GM23338 (cell line): ENCODE measurements around the gene SP140L. TPM values are rescaled to one million over a fixed set of nuclear protein-coding genes. Genes with fewer than 3 reads are reported as not detected.
"Not testable (repeated sequence)": the region's sequence is repeated elsewhere in the genome, so short reads cannot be mapped to it uniquely, and the experiment has no call there.

Source experiments
- ATAC-seq: fragments of 200-7000 bp; cut with Tn5 transposase; 3 replicates; pipeline ENCODE4 v1.9.1; 2020
- DNase-seq: peaks from one replicate; pipeline ENCODE4 v3.0.0-alpha.2; 2015; ENCODE audit warnings: low spot score
- H2AFZ ChIP-seq: fragments of 200-600 bp; sonication (generic); 2 replicates; pipeline ENCODE4 v1.8.0; 2016; ENCODE audit warnings: antibody characterized with exemption, mild to moderate bottlenecking, moderate library complexity
- H3F3A ChIP-seq: fragments of 200-600 bp; sonication (generic); replicated peaks from 2 replicates; pipeline ENCODE4 v1.8.0; 2017; ENCODE audit warnings: antibody characterized with exemption, mixed run types, low read depth
- H3K27ac ChIP-seq: fragments of 200-600 bp; sonication (generic); 2 replicates; pipeline ENCODE4 v1.6.1; 2016; ENCODE audit warnings: low read depth
- H3K27me3 ChIP-seq: fragments of 200-600 bp; sonication (generic); 2 replicates; pipeline ENCODE4 v1.8.0; 2016; ENCODE audit warnings: mild to moderate bottlenecking, mixed run types, moderate library complexity; ENCODE audit not compliant: insufficient read depth
- H3K36me3 ChIP-seq: fragments of 200-600 bp; sonication (generic); 2 replicates; pipeline ENCODE4 v1.8.0; 2016; ENCODE audit warnings: mild to moderate bottlenecking; ENCODE audit not compliant: insufficient read depth
- H3K4me1 ChIP-seq: fragments of 200-600 bp; sonication (generic); 2 replicates; pipeline ENCODE4 v1.8.0; 2016; ENCODE audit warnings: mild to moderate bottlenecking, moderate library complexity; ENCODE audit not compliant: insufficient read depth
- H3K4me2 ChIP-seq: fragments of 200-600 bp; sonication (generic); 2 replicates; pipeline ENCODE4 v1.7.1; 2017; ENCODE audit warnings: mixed run types
- H3K4me3 ChIP-seq: fragments of 200-600 bp; sonication (generic); 2 replicates; pipeline ENCODE4 v1.6.1; 2016; ENCODE audit warnings: mixed run types
- H3K79me2 ChIP-seq: fragments of 200-600 bp; sonication (generic); replicated peaks from 2 replicates; pipeline ENCODE4 v1.8.0; 2017; ENCODE audit warnings: mild to moderate bottlenecking; ENCODE audit not compliant: insufficient read depth
- H3K9me2 ChIP-seq: fragments of 200-600 bp; sonication (generic); 2 replicates; pipeline ENCODE4 v1.8.0; 2017; ENCODE audit not compliant: insufficient read depth
- H4K20me1 ChIP-seq: fragments of 200-600 bp; sonication (generic); replicated peaks from 2 replicates; pipeline ENCODE4 v1.8.0; 2017; ENCODE audit warnings: mild to moderate bottlenecking; ENCODE audit not compliant: insufficient read depth
- H3K27ac Mint-ChIP-seq: 2 replicates; pipeline ENCODE4 v1.8.0; 2020; ENCODE audit warnings: inconsistent platforms, mild to moderate bottlenecking, moderate library complexity, mixed read lengths
- H3K27me3 Mint-ChIP-seq: 3 replicates; pipeline ENCODE4 v1.8.0; 2022; ENCODE audit warnings: low read depth, mild to moderate bottlenecking, moderate library complexity, mixed read lengths, inconsistent platforms; ENCODE audit not compliant: insufficient read depth, poor library complexity
- H3K36me3 Mint-ChIP-seq: 3 replicates; pipeline ENCODE4 v1.8.0; 2021; ENCODE audit warnings: low read depth, mild to moderate bottlenecking, inconsistent platforms, moderate library complexity, mixed read lengths
- H3K4me1 Mint-ChIP-seq: 3 replicates; pipeline ENCODE4 v1.8.0; 2020; ENCODE audit warnings: mild to moderate bottlenecking, inconsistent platforms, mixed read lengths
- H3K4me3 Mint-ChIP-seq: 3 replicates; pipeline ENCODE4 v1.8.0; 2021; ENCODE audit warnings: moderate library complexity, mild to moderate bottlenecking, inconsistent platforms, mixed read lengths
- H3K9me3 Mint-ChIP-seq: 3 replicates; pipeline ENCODE4 v1.8.0; 2020; ENCODE audit warnings: moderate library complexity, mild to moderate bottlenecking, inconsistent platforms, mixed read lengths
- EZH2 ChIP-seq: fragments of 200-600 bp; sonication (generic); IDR thresholded peaks from one replicate; pipeline ENCODE4 v1.8.0; 2017; ENCODE audit warnings: antibody characterized with exemption, mild to moderate bottlenecking, low read depth; ENCODE audit not compliant: unreplicated experiment
- EZH2phosphoT487 ChIP-seq: fragments of 200-600 bp; sonication (generic); IDR thresholded peaks from one replicate; pipeline ENCODE4 v1.8.1; 2018; ENCODE audit warnings: antibody characterized with exemption; ENCODE audit not compliant: unreplicated experiment
- NANOG ChIP-seq: IDR thresholded peaks from 2 replicates; pipeline ENCODE4 v1.6.1; 2016; ENCODE audit warnings: antibody characterized with exemption, borderline replicate concordance
- POLR2AphosphoS5 ChIP-seq: IDR thresholded peaks from 2 replicates; pipeline ENCODE4 v1.6.1; 2016; ENCODE audit warnings: antibody characterized with exemption, low read depth
- STAT1 ChIP-seq: IDR thresholded peaks from one replicate; pipeline ENCODE4 v1.6.1; 2016; ENCODE audit warnings: antibody characterized with exemption; ENCODE audit not compliant: unreplicated experiment
- polyA plus RNA-seq: library from polyadenylated mRNA; unstranded; fragments of >200 nt; fragmentation: Nextera tagmentation; extraction: Ambion mirVana; gene quantifications from 2 replicates; pipeline ENCODE4 v1.2.1, GENCODE V29; 2016
- total RNA-seq: library from RNA; depleted of rRNA; stranded (reverse); fragments of >200 nt; shearing (Covaris generic); gene quantifications from 2 replicates; pipeline ENCODE4 v1.2.3, GENCODE V29; 2014
- TF ChIP-seq, protein P1 (sequence below): IDR thresholded peaks from 2 replicates; pipeline ENCODE4 v1.6.1; 2016; ENCODE audit warnings: antibody characterized with exemption
- TF ChIP-seq, protein P2 (sequence below): IDR thresholded peaks from one replicate; pipeline ENCODE4 v1.6.1; 2018; ENCODE audit warnings: antibody characterized with exemption; ENCODE audit not compliant: unreplicated experiment

SP140L gene
- total and polyA plus RNA-seq, 2 experiments from 2014 or later = 1.3 to 1.7 TPM

DNA sequence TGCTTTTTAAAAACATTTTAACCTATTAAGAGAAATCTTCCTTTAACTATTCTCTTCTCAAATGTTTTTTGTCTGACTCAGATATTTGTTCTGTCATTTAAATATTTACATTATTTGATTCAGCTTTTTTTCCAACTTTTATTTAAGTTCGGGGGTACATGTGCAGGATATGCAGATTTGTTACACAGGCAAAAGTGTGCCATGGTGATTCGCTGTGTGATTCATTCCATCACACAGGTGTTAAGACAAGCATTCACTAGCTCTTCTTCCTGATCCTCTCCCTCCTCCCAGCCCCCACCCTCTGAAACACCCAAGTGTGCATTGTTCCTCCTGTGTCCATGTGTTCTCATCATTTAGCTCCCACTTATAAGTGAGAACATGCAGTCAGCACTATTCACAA lies 108.4 kb downstream of the SP140L start:
- Mint-ChIP-seq H3K4me3 (no peak overlapping the region), H3K27me3 (no peaks in the 10 kb centered on the region), H3K9me3 (peaks cover 9% of the 10 kb centered on the region; the same call in 2 of the 3 replicates), H3K36me3 (peaks cover 4% of the 10 kb centered on the region; the same call in 1 of the 3 replicates), H3K4me1 (no peaks in the 10 kb centered on the region), H3K27ac (no peak overlapping the region)
- H2AFZ ChIP-seq = no peak overlapping the region
- no peaks in the 10 kb centered on the region for H3K27me3 ChIP-seq
- no peaks in the 10 kb centered on the region for H3K4me1 ChIP-seq
- H3K79me2 ChIP-seq = no peaks in the 10 kb centered on the region
- no peak overlapping the region for H3K27ac ChIP-seq
- TF ChIP-seq NANOG = no peak
- TF ChIP-seq EZH2 = no peak
- no peak for TF ChIP-seq STAT1
- TF ChIP-seq, protein P1, sequence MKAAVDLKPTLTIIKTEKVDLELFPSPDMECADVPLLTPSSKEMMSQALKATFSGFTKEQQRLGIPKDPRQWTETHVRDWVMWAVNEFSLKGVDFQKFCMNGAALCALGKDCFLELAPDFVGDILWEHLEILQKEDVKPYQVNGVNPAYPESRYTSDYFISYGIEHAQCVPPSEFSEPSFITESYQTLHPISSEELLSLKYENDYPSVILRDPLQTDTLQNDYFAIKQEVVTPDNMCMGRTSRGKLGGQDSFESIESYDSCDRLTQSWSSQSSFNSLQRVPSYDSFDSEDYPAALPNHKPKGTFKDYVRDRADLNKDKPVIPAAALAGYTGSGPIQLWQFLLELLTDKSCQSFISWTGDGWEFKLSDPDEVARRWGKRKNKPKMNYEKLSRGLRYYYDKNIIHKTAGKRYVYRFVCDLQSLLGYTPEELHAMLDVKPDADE = no peak
- no peak for TF ChIP-seq POLR2AphosphoS5
- TF ChIP-seq EZH2phosphoT487 = no peak
- TF ChIP-seq, protein P2, sequence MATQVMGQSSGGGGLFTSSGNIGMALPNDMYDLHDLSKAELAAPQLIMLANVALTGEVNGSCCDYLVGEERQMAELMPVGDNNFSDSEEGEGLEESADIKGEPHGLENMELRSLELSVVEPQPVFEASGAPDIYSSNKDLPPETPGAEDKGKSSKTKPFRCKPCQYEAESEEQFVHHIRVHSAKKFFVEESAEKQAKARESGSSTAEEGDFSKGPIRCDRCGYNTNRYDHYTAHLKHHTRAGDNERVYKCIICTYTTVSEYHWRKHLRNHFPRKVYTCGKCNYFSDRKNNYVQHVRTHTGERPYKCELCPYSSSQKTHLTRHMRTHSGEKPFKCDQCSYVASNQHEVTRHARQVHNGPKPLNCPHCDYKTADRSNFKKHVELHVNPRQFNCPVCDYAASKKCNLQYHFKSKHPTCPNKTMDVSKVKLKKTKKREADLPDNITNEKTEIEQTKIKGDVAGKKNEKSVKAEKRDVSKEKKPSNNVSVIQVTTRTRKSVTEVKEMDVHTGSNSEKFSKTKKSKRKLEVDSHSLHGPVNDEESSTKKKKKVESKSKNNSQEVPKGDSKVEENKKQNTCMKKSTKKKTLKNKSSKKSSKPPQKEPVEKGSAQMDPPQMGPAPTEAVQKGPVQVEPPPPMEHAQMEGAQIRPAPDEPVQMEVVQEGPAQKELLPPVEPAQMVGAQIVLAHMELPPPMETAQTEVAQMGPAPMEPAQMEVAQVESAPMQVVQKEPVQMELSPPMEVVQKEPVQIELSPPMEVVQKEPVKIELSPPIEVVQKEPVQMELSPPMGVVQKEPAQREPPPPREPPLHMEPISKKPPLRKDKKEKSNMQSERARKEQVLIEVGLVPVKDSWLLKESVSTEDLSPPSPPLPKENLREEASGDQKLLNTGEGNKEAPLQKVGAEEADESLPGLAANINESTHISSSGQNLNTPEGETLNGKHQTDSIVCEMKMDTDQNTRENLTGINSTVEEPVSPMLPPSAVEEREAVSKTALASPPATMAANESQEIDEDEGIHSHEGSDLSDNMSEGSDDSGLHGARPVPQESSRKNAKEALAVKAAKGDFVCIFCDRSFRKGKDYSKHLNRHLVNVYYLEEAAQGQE = no peak
- H3K4me3 ChIP-seq = no peak overlapping the region
- no peaks in the 10 kb centered on the region for H3K9me2 ChIP-seq
- ATAC-seq (no peak), DNase-seq (no peak)
- no peaks in the 10 kb centered on the region for H3F3A ChIP-seq
- no peaks in the 10 kb centered on the region for H4K20me1 ChIP-seq
- H3K4me2 ChIP-seq = no peak overlapping the region
- H3K36me3 ChIP-seq = no peaks in the 10 kb centered on the region

DNA sequence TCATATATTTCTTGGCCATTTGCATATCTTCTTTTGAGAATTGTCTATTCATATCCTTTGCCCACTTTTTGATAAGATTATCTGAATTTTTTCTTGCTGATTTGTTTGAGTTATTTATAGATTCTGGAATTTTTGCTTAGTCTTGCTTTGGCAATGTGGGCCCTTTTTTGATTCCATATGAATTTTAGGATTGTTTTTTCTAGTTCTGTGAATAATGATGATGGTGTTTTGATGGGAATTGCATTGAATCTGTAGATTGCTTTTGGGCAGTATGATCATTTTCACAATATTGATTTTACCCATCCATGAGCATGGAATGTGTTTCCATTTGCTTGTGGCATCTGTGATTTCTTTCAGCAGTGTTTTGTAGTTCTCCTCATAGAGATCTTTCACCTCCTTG lies 112.1 kb downstream of the SP140L start:
- not testable (repeated sequence) for ATAC-seq, H4K20me1 ChIP-seq, H3K9me3 Mint-ChIP-seq, H3F3A ChIP-seq, H3K4me3 ChIP-seq, H2AFZ ChIP-seq, H3K36me3 Mint-ChIP-seq, H3K36me3 ChIP-seq, H3K4me2 ChIP-seq, H3K9me2 ChIP-seq, H3K4me1 ChIP-seq, H3K27me3 Mint-ChIP-seq, H3K4me1 Mint-ChIP-seq, H3K27ac ChIP-seq, H3K4me3 Mint-ChIP-seq, H3K27me3 ChIP-seq, H3K27ac Mint-ChIP-seq, H3K79me2 ChIP-seq, DNase-seq
